HL-60 (cell line): Measurements from ENCODE around the gene TMEM217.

ENCODE experiments used
- GABPA ChIP-seq: IDR thresholded peaks from 2 replicates; pipeline ENCODE4 v1.6.1; 2012; ENCODE audit warnings: low read depth
- POLR2AphosphoS5 ChIP-seq: IDR thresholded peaks from 2 replicates; pipeline ENCODE4 v1.6.1; 2012; ENCODE audit warnings: low read depth
- TF ChIP-seq, protein P1 (sequence below): IDR thresholded peaks from one replicate; pipeline ENCODE4 v1.5.1; 2011; ENCODE audit warnings: low read length, control low read depth, inconsistent platforms; ENCODE audit not compliant: insufficient read depth

DNA sequence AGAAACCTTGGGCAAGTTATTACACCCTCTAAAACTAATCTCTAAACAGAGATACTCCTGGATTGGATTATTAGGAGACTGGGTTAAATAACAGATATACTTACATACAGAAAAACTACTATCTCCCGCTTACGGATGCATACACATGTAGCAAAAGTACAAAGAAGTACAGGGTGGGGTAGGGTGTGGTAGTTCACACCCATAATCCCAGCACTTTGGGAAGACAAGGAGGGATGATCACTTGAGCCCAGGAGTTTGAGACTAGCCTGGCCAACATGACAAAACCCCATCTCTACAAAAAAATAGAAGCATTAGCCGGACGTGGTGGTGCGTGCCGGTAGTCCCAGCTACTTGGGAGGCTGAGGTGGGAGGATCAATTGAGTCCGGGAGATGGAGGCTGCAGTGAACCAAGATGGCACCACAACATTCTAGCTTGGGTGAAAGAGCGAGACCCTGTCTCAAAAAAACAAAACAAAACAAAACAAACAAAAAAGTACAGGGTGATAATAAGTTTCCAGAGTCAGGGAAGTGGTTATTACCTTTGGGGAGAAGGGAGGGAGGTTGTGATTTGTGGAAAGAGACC lies 79.9 kb downstream of the TMEM217 start:
- TF ChIP-seq POLR2AphosphoS5 = no peak
- TF ChIP-seq, protein P1, sequence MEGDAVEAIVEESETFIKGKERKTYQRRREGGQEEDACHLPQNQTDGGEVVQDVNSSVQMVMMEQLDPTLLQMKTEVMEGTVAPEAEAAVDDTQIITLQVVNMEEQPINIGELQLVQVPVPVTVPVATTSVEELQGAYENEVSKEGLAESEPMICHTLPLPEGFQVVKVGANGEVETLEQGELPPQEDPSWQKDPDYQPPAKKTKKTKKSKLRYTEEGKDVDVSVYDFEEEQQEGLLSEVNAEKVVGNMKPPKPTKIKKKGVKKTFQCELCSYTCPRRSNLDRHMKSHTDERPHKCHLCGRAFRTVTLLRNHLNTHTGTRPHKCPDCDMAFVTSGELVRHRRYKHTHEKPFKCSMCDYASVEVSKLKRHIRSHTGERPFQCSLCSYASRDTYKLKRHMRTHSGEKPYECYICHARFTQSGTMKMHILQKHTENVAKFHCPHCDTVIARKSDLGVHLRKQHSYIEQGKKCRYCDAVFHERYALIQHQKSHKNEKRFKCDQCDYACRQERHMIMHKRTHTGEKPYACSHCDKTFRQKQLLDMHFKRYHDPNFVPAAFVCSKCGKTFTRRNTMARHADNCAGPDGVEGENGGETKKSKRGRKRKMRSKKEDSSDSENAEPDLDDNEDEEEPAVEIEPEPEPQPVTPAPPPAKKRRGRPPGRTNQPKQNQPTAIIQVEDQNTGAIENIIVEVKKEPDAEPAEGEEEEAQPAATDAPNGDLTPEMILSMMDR = no peak
- no peak for TF ChIP-seq GABPA
